Breast epithelium (tissue), 3 donors: Measurements from ENCODE around the gene DIP2B.

Experiments
- CTCF ChIP-seq, 3 donors: fragments of 450-650 bp; IDR thresholded peaks; one replicate each; pipeline ENCODE4 v1.5.1; 2016 to 2017; ENCODE audit warnings: antibody characterized with exemption in 3 of 3, mild to moderate bottlenecking in 3 of 3, moderate library complexity in 3 of 3
- POLR2A ChIP-seq: fragments of 450-650 bp; IDR thresholded peaks from one replicate; pipeline ENCODE4 v1.6.1; 2016; ENCODE audit warnings: antibody characterized with exemption, mild to moderate bottlenecking, moderate library complexity

GRCh38 chr12:50635857-50636256 is 131.1 kb downstream of the DIP2B start:
- TF ChIP-seq CTCF (IDR thresholded peaks at IDR 0.05) (no peak), POLR2A (no peak)
